Activated naive CD4-positive, alpha-beta T cell treated with anti-CD3 and anti-CD28 coated beads for 36 hours (primary cell): ENCODE measurements around the gene PCSK5. TPM values are rescaled to one million over a fixed set of nuclear protein-coding genes. Genes with fewer than 3 reads are reported as not detected.

Experiments
- CTCF ChIA-PET: fragments of 350-600 bp; sonication (Branson Sonifier 250); formaldehyde crosslinking; loops from one replicate; lab custom pipeline; 2021; ENCODE audit warnings: antibody characterized with exemption; lab: Charles Lee
- DNase-seq: peaks from one replicate; pipeline ENCODE4 v3.0.0-alpha.2; 2020
- H3K27ac Mint-ChIP-seq: one replicate; pipeline ENCODE4 v1.8.0; 2021; ENCODE audit warnings: mild to moderate bottlenecking, mixed read lengths
- H3K27me3 Mint-ChIP-seq: one replicate; pipeline ENCODE4 v1.8.0; 2021; ENCODE audit warnings: low read depth, mixed read lengths
- H3K36me3 Mint-ChIP-seq: one replicate; pipeline ENCODE4 v1.8.0; 2021; ENCODE audit warnings: low read depth, mixed read lengths
- H3K4me1 Mint-ChIP-seq: one replicate; pipeline ENCODE4 v1.8.0; 2021; ENCODE audit warnings: low read depth, mixed read lengths
- H3K4me3 Mint-ChIP-seq: one replicate; pipeline ENCODE4 v1.8.0; 2021; ENCODE audit warnings: mild to moderate bottlenecking, moderate library complexity, mixed read lengths
- H3K9me3 Mint-ChIP-seq: one replicate; pipeline ENCODE4 v1.8.0; 2021; ENCODE audit warnings: mixed read lengths
- intact Hi-C: fragments of 100-400 bp; cut with micrococcal nuclease; formaldehyde crosslinking; loops from one replicate; pipeline ENCODE4 v1.15.1; 2023
- total RNA-seq, 2 experiments: library from RNA; stranded (reverse); gene quantifications; one replicate each; pipeline ENCODE4 v1.2.3, GENCODE V29; 2021

PCSK5 gene
- total RNA-seq, 2 experiments from 2014 or later = 5.7 to 6.0 TPM

DNA sequence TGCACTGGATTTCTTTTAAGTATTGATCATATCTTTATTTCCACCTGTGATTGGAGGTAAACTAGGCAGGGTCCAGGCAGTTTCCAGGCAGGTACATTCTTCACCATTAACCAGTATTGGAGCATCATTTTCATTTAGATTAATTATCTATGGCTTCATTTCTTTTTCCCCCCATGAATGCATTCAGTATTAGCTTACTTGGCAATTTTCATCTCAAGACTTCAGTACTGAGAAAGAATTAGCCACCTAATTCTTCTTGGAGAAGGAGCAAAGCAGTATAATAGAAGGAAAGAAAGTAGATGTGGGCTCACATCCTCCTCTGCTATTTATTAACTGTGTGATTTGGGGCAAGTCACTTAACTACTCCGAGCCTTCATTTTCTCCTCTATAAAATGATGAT, 295.0 kb downstream of the PCSK5 start:
- intact Hi-C loops = no loop called here
- Mint-ChIP-seq H3K4me1 (peaks cover 8% of the 10 kb centered on the region), H3K36me3 (peaks cover 28% of the 10 kb centered on the region), H3K4me3 (no peak overlapping the region), H3K27me3 (no peaks in the 10 kb centered on the region), H3K9me3 (no peaks in the 10 kb centered on the region), H3K27ac (no peak overlapping the region)
- CTCF ChIA-PET = no interaction called here
- no peak for DNase-seq

DNA sequence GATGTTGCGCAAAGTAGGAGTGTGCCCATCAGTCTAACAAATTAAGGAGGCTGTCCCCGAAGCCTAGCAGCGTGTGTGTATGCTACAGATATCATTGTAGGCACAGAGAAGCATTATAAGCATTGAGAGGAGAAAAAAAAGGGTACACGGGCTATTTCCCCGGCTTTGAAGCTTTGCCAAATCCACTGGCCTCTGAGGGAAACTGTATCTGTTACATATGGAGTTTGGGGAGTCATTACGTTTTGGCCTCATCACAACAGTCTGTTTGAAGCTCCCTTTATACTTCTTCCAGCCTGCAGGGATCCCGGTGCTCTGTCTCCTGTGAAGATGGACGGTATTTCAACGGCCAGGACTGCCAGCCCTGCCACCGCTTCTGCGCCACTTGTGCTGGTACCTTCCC, 297.8 kb downstream of the PCSK5 start:
- H3K27me3 Mint-ChIP-seq = no peaks in the 10 kb centered on the region
- peaks cover 29% of the 10 kb centered on the region for H3K36me3 Mint-ChIP-seq
- intact Hi-C loops = no loop called here
- DNase-seq = no peak
- no peak overlapping the region for H3K4me3 Mint-ChIP-seq
- no peak overlapping the region for H3K27ac Mint-ChIP-seq
- no peaks in the 10 kb centered on the region for H3K9me3 Mint-ChIP-seq
- no peaks in the 10 kb centered on the region for H3K4me1 Mint-ChIP-seq
- CTCF ChIA-PET = no interaction called here

DNA sequence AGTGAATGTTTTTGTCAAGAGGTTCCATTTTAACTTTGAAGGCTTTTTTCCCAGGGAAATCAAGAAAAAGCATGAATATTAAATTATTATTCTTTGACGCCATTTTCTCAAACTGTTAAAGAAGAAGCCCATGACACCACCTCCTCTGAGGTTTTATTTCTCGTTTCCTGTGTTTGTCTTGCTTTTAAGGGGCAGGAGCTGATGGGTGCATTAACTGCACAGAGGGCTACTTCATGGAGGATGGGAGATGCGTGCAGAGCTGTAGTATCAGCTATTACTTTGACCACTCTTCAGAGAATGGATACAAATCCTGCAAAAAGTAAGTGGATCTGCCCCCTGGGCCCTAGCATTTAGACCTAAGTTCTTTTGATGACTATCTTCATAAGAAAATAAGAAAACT, 298.4 kb downstream of the PCSK5 start:
- no peaks in the 10 kb centered on the region for H3K27me3 Mint-ChIP-seq
- H3K27ac Mint-ChIP-seq = no peak overlapping the region
- CTCF ChIA-PET = interaction anchor here (0.6 kb wide), 1 partner anchor 871 kb away, joined by 4 read pairs; no protein-coding TSS in a partner anchor
- intact Hi-C loops = no loop called here
- H3K36me3 Mint-ChIP-seq = peaks cover 33% of the 10 kb centered on the region
- H3K4me3 Mint-ChIP-seq = no peak overlapping the region
- no peaks in the 10 kb centered on the region for H3K9me3 Mint-ChIP-seq
- no peaks in the 10 kb centered on the region for H3K4me1 Mint-ChIP-seq
- DNase-seq = no peak

DNA sequence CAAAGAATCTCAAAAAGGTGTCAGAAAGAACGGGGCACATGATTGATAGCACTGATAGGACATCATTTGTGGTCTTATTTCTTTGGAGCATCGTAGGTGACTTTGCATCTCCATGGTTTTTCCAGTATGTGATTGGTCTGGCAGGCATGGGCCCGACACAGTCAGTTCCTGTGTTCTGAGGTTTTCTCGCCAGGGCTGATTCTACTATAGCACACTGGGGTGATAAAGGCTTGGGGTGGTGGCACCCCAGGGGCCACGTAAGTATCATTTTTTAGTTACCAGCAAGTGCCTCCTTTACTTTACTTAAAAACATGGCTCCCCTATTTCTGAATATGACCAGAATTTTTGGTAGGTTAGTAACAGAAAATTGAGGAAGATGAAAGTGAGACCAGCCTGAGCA, 301.0 kb downstream of the PCSK5 start:
- Mint-ChIP-seq H3K27ac (no peak overlapping the region), H3K4me1 (no peaks in the 10 kb centered on the region), H3K27me3 (no peaks in the 10 kb centered on the region), H3K9me3 (no peaks in the 10 kb centered on the region), H3K4me3 (no peak overlapping the region), H3K36me3 (peaks cover 29% of the 10 kb centered on the region)
- intact Hi-C loops = no loop called here
- no peak for DNase-seq
- CTCF ChIA-PET = no interaction called here

DNA sequence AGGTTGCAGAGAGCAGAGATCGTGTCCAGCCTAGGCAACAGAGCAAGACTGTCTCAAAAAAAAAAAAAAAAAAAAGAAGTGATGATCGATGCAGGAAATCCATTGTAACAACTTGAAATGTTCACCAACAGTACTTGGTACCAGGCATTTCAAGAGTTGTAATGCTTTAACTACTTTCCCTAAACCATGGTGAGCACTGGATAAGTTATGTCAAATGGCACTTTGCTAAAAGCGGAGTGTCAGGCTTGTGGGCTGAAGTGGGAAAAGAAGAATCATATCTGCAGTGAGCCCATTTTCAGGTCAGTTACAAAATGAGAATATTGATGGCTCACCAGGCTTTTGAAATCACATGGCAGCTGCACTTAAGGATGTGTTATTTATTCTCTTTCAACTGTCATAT, 301.5 kb downstream of the PCSK5 start:
- H3K4me3 Mint-ChIP-seq = no peak overlapping the region
- H3K27ac Mint-ChIP-seq = no peak overlapping the region
- no peak for DNase-seq
- H3K4me1 Mint-ChIP-seq = no peaks in the 10 kb centered on the region
- peaks cover 28% of the 10 kb centered on the region for H3K36me3 Mint-ChIP-seq
- no peaks in the 10 kb centered on the region for H3K27me3 Mint-ChIP-seq
- intact Hi-C loops = no loop called here
- no peaks in the 10 kb centered on the region for H3K9me3 Mint-ChIP-seq
- CTCF ChIA-PET = no interaction called here

DNA sequence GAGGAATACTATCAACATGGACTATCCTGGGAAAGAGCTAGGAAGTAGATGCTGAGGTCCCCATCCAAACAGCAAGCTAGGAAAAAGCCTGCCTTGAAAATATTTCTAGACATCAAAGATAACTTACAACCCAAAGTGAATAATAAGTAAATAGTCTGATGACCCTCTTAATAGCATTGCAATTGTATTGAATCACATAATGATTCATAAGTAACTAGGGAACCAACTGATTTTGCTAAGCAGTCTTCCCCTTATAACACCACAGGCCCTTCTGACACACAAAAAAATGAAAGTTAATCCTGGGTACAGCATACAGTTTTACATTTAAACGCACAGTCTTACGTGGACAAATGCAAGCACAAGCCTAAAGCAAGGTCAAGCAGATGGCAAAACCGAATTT, 304.4 kb downstream of the PCSK5 start:
- DNase-seq = no peak
- Mint-ChIP-seq H3K27ac (no peak overlapping the region), H3K4me3 (no peak overlapping the region), H3K9me3 (no peaks in the 10 kb centered on the region), H3K4me1 (no peaks in the 10 kb centered on the region), H3K27me3 (no peaks in the 10 kb centered on the region), H3K36me3 (peaks cover 18% of the 10 kb centered on the region)
- intact Hi-C loops = no loop called here
- CTCF ChIA-PET = interaction anchor here (0.7 kb wide), 1 partner anchor 1395 kb away, joined by 3 read pairs; no protein-coding TSS in a partner anchor

DNA sequence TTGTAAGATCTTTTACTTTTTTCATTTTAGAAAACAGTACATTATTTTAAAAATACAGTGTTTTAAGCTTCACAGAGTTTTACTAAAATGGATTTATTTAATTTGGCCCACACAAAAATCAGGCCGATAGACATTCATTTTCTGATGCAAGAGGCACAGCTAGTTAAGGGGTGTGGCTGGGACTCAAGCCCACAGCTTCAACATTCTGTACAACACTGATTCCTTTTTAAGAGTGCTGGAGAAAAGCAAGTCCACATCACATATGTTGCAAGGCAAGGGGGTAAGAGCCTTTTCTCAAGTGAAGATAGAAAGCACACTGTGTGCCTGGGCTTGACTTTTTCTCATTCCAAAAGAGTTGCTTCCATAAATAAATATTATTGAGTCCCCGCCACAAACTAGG, 307.9 kb downstream of the PCSK5 start:
- Mint-ChIP-seq H3K9me3 (no peaks in the 10 kb centered on the region), H3K27me3 (no peaks in the 10 kb centered on the region), H3K36me3 (peaks cover 7% of the 10 kb centered on the region), H3K4me3 (no peak overlapping the region), H3K4me1 (no peaks in the 10 kb centered on the region), H3K27ac (no peak overlapping the region)
- CTCF ChIA-PET = no interaction called here
- DNase-seq = no peak
- intact Hi-C loops = no loop called here

DNA sequence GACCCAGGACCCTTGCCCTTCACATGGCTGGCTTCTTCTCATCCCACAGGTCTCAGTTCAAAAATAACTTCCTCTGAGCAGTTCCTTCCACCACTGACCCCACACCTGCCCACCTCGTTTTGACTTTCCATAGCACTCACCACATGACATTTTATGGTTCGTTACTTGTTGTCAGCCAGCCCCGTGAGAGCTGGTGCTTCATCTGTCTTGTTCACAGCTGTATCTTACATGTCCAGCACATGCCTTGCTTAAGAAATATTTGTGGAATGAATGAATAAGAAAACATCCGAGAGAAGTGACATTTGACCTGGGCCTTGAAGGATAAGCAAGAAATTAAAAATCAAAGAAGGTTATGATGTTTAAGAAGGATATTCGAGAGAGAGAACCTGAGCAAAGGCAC, 309.8 kb downstream of the PCSK5 start:
- H3K36me3 Mint-ChIP-seq = peaks cover 1% of the 10 kb centered on the region
- no peaks in the 10 kb centered on the region for H3K27me3 Mint-ChIP-seq
- DNase-seq = no peak
- no peak overlapping the region for H3K4me3 Mint-ChIP-seq
- CTCF ChIA-PET = interaction anchor here (0.5 kb wide), 1 partner anchor 18 kb away, joined by 3 read pairs; no protein-coding TSS in a partner anchor
- no peaks in the 10 kb centered on the region for H3K4me1 Mint-ChIP-seq
- intact Hi-C loops = no loop called here
- H3K9me3 Mint-ChIP-seq = no peaks in the 10 kb centered on the region
- H3K27ac Mint-ChIP-seq = no peak overlapping the region

DNA sequence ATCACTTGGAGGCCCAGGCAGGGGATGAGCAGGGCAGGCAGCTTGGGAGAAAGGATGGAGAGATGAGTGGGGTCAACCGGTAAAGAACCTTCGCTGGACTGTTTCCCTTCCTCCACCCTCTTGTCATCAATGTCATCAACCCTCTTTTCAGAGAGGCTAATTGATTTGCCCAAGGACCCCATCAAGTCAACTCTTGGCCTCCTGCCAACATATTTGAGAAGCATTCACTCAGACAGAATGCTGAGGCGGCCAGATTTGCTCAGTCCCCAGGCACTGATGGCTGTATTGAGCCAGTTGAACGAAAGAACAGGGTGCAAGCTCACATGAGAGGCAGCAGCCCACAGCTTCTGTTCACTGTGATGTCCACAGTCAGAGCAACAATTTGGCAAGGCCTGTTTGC, 310.3 kb downstream of the PCSK5 start:
- intact Hi-C loops = no loop called here
- H3K4me3 Mint-ChIP-seq = no peak overlapping the region
- no peaks in the 10 kb centered on the region for H3K9me3 Mint-ChIP-seq
- no peak for DNase-seq
- peaks cover 1% of the 10 kb centered on the region for H3K36me3 Mint-ChIP-seq
- CTCF ChIA-PET = interaction anchor here (0.5 kb wide), 1 partner anchor 18 kb away, joined by 3 read pairs; no protein-coding TSS in a partner anchor
- H3K27ac Mint-ChIP-seq = no peak overlapping the region
- no peaks in the 10 kb centered on the region for H3K4me1 Mint-ChIP-seq
- peaks cover 3% of the 10 kb centered on the region for H3K27me3 Mint-ChIP-seq

DNA sequence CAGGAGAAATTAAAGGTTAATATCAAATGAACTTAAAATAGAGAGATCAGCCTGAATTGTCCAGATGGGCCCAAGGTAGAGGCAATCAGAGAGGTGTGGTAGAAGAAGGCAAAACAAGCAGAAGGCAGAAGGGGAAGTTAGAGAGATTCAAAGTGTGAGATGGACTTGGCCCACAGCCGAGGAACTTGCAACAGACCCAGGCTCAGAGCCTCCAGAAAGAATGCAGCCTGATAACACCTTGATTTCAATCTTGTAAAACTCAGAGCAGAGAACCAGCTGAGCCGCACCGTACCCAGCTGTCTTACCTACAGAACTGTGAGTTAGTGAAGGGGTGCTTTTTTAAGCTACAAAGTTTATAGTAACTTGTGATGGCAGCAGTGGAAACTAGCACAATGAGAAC, 312.9 kb downstream of the PCSK5 start:
- no peaks in the 10 kb centered on the region for H3K9me3 Mint-ChIP-seq

DNA sequence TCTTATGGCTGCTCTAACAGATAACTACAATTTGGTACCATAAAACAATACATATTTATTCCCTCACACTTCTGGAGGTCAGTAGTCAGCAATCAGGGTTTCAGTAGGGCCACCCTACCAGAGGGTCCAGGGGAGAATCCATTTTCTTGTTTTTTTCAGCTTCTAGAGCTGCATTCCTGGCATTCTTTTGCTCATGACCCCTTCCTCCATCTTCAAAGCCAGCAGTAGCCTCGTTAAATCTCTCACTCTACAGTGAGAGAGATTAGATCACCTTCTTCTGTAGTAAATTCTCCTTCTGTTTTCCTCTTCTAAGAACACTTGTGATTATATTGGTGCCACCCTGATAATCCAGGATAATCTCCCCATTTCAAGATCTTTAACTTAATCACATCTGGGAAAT, 316.3 kb downstream of the PCSK5 start:
- H3K4me1 Mint-ChIP-seq = no peaks in the 10 kb centered on the region
- no peak for DNase-seq
- no peak overlapping the region for H3K4me3 Mint-ChIP-seq
- CTCF ChIA-PET = no interaction called here
- H3K27ac Mint-ChIP-seq = no peak overlapping the region
- intact Hi-C loops = no loop called here
- H3K36me3 Mint-ChIP-seq = no peaks in the 10 kb centered on the region
- H3K9me3 Mint-ChIP-seq = no peaks in the 10 kb centered on the region
- H3K27me3 Mint-ChIP-seq = peaks cover 4% of the 10 kb centered on the region

More for the DNA sequence above, 312.9 kb downstream of the PCSK5 start:
- CTCF ChIA-PET = interaction anchor here (1.8 kb wide), 1 partner anchor 99 kb away, joined by 6 read pairs; no protein-coding TSS in a partner anchor
- intact Hi-C loops = no loop called here
- no peak for DNase-seq
- H3K4me1 Mint-ChIP-seq = no peaks in the 10 kb centered on the region
- H3K36me3 Mint-ChIP-seq = no peaks in the 10 kb centered on the region
- H3K27ac Mint-ChIP-seq = no peak overlapping the region
- peaks cover 4% of the 10 kb centered on the region for H3K27me3 Mint-ChIP-seq
- H3K4me3 Mint-ChIP-seq = no peak overlapping the region

DNA sequence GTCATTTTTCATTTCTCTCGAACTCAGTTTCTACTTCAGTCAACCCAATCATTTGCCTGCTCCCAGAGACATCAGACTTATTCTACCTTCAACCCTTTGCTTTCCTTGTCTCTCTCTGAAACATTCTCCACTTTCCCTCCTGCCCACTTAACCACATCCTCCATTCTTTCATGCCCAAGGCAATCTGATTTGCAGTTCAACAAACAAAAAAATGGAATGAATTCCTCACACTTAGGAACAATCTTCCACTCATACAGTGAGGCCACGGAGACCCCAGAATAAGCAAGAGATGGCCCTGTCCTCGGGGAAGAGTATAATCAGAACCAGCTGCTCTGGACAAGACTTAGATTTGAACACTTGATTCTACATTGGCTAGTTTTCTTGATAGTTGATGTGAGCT, 323.3 kb downstream of the PCSK5 start:
- H3K9me3 Mint-ChIP-seq = no peaks in the 10 kb centered on the region
- no peak overlapping the region for H3K4me3 Mint-ChIP-seq
- no peak for DNase-seq
- H3K36me3 Mint-ChIP-seq = no peaks in the 10 kb centered on the region
- intact Hi-C loops = no loop called here
- peaks cover 2% of the 10 kb centered on the region for H3K4me1 Mint-ChIP-seq
- no peak overlapping the region for H3K27ac Mint-ChIP-seq
- CTCF ChIA-PET = no interaction called here
- no peaks in the 10 kb centered on the region for H3K27me3 Mint-ChIP-seq

DNA sequence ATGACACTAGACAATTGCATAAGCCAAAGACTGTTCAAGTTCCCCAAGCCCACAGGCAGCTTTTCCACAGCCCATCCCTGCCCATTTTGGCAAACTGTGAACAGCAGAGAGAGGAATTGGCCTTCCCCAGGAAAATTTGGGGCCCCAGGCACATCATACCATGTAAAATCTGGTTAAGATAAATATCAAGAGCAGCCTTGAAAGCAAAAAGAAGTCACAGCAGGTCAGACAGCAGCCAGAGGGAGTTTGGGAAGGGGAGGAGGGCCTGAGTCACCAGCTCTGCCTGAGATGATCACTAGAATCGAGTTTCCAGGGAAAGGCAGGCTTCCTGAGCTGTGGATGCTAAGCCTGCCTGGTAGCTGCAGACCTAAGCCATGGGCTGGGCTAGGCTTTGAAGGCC, 324.6 kb downstream of the PCSK5 start:
- H3K4me3 Mint-ChIP-seq = no peak overlapping the region
- no peak overlapping the region for H3K27ac Mint-ChIP-seq
- intact Hi-C loops = no loop called here

More for the DNA sequence above, 324.6 kb downstream of the PCSK5 start:
- Mint-ChIP-seq H3K4me1 (peaks cover 2% of the 10 kb centered on the region), H3K36me3 (no peaks in the 10 kb centered on the region), H3K27me3 (no peaks in the 10 kb centered on the region), H3K9me3 (no peaks in the 10 kb centered on the region)
- CTCF ChIA-PET = no interaction called here
- DNase-seq = no peak
